GM12878 (cell line): ENCODE measurements around the gene STEAP1B. TPM values are rescaled to one million over a fixed set of nuclear protein-coding genes. Genes with fewer than 3 reads are reported as not detected.

Source experiments
- ATF2 ChIP-seq: IDR thresholded peaks from 2 replicates; pipeline ENCODE4 v1.6.1; 2012; ENCODE audit warnings: low read length, inconsistent platforms
- ATF3 ChIP-seq: IDR thresholded peaks from 2 replicates; pipeline ENCODE4 v1.6.1; 2011; ENCODE audit warnings: low read depth, mild to moderate bottlenecking, low read length, moderate library complexity, borderline replicate concordance; ENCODE audit errors: extremely low read depth
- BCL11A ChIP-seq: IDR thresholded peaks from 2 replicates; pipeline ENCODE4 v1.6.1; 2011; ENCODE audit warnings: low read depth, low read length
- BCL3 ChIP-seq: IDR thresholded peaks from 2 replicates; pipeline ENCODE4 v1.6.1; 2011; ENCODE audit warnings: borderline replicate concordance, low read depth, mild to moderate bottlenecking, moderate library complexity, low read length; ENCODE audit not compliant: insufficient read depth, poor library complexity, severe bottlenecking
- CUX1 ChIP-seq: IDR thresholded peaks from 2 replicates; pipeline ENCODE4 v1.6.1; 2012; ENCODE audit warnings: improper control_type of control experiment, low read depth, low read length; ENCODE audit not compliant: insufficient replicate concordance
- FOXK2 ChIP-seq: fragments of 450-650 bp; IDR thresholded peaks from 2 replicates; pipeline ENCODE4 v1.6.1; 2017; ENCODE audit warnings: mild to moderate bottlenecking, moderate library complexity
- MTA3 ChIP-seq: IDR thresholded peaks from 2 replicates; pipeline ENCODE4 v1.6.1; 2012; ENCODE audit warnings: low read length, inconsistent platforms, borderline replicate concordance
- NR2C2 ChIP-seq: IDR thresholded peaks from 2 replicates; pipeline ENCODE4 v1.6.1; 2011; ENCODE audit warnings: borderline replicate concordance, low read depth; ENCODE audit not compliant: control insufficient read depth, insufficient read length
- POU2F2 ChIP-seq: IDR thresholded peaks from 3 replicates; pipeline ENCODE4 v1.6.1; 2011; ENCODE audit warnings: low read depth, mild to moderate bottlenecking, low read length, borderline replicate concordance
- RFX5 ChIP-seq: IDR thresholded peaks from 2 replicates; pipeline ENCODE4 v1.6.1; 2011; ENCODE audit warnings: low read depth, low read length, improper control_type of control experiment
- SREBF2 ChIP-seq: IDR thresholded peaks from 2 replicates; pipeline ENCODE4 v1.6.1; 2012; ENCODE audit warnings: mild to moderate bottlenecking, low read length
- ZBED1 ChIP-seq: IDR thresholded peaks from 2 replicates; pipeline ENCODE4 v1.6.1; 2016; ENCODE audit warnings: borderline replicate concordance
- ZBTB11 ChIP-seq: fragments of 450-650 bp; formaldehyde crosslinking; IDR thresholded peaks from 2 replicates; pipeline ENCODE4 v1.5.0; 2022; ENCODE audit warnings: mild to moderate bottlenecking, missing genetic modification characterization
- ZBTB33 ChIP-seq: fragments of 450-650 bp; IDR thresholded peaks from 2 replicates; pipeline ENCODE4 v1.6.1; 2017; ENCODE audit warnings: mild to moderate bottlenecking
- polyA plus RNA-seq, 11 experiments: library from polyadenylated mRNA; depleted of rRNA in 4 of 11; unstranded in 6 of 11; stranded (reverse) in 5 of 11; fragments of >200 nt; fragmentation: Nextera tagmentation in 4 of 11; fragmentation: Illumina TruSeq in 1 of 11; extraction: Ambion mirVana in 4 of 11; extraction: Trizol in 1 of 11; gene quantifications; 1 replicate in 1 of 11; 2 replicates in 10 of 11; pipeline versions ENCODE4 v1.2.1 to v1.2.3, GENCODE V29; 2011 to 2016; ENCODE audit warnings: inconsistent platforms in 2 of 11, missing spikeins in 2 of 11, low read depth in 1 of 11
- total RNA-seq, 4 experiments: library from RNA; depleted of rRNA in 3 of 4; stranded (reverse); fragments of >200 nt in 3 of 4; fragmentation: Illumina TruSeq in 1 of 4; extraction: Trizol in 1 of 4; gene quantifications; 2 replicates each; pipeline versions ENCODE4 v1.2.1 to v1.2.3, GENCODE V29; 2013 to 2021

STEAP1B gene
- total and polyA plus RNA-seq, 10 of the 15 experiments (the other 5 are each of a cell fraction or from before 2014, with no cell fraction given): 0.14 TPM; not detected in 9

- no peak for TF ChIP-seq CUX1
- TF ChIP-seq BCL3: no peak
- no peak for TF ChIP-seq RFX5
- TF ChIP-seq SREBF2: no peak
- no peak for TF ChIP-seq NR2C2
- TF ChIP-seq FOXK2: no peak
- peak; percentile 59; the same call in 1 of the 2 replicates for TF ChIP-seq ATF2
- no peak for TF ChIP-seq ZBTB11 (CRISPR knock-in tag)
- TF ChIP-seq BCL11A: peak; percentile 45; the same call in 1 of the 2 replicates
- peak; percentile 71; the same call in 1 of the 2 replicates for TF ChIP-seq MTA3
- TF ChIP-seq ATF3: no peak
- TF ChIP-seq POU2F2: peak; percentile 80; the same call in 1 of the 3 replicates
- no peak for TF ChIP-seq ZBTB33
- no peak for TF ChIP-seq ZBED1
These were observed 114.7 kb downstream of the STEAP1B start (continued) for GRCh38 chr7:22385326-22385725.
